ENCODE data around the gene TTLL13. TPM values are rescaled to one million over a fixed set of nuclear protein-coding genes. Genes with fewer than 3 reads are reported as not detected.

The TTLL13 gene
- total and polyA plus RNA-seq, 9 of the 15 experiments (the other 6 are each of a cell fraction or from before 2014, with no cell fraction given): 0.05 to 0.24 (median 0.11) TPM; not detected in 1

DNA sequence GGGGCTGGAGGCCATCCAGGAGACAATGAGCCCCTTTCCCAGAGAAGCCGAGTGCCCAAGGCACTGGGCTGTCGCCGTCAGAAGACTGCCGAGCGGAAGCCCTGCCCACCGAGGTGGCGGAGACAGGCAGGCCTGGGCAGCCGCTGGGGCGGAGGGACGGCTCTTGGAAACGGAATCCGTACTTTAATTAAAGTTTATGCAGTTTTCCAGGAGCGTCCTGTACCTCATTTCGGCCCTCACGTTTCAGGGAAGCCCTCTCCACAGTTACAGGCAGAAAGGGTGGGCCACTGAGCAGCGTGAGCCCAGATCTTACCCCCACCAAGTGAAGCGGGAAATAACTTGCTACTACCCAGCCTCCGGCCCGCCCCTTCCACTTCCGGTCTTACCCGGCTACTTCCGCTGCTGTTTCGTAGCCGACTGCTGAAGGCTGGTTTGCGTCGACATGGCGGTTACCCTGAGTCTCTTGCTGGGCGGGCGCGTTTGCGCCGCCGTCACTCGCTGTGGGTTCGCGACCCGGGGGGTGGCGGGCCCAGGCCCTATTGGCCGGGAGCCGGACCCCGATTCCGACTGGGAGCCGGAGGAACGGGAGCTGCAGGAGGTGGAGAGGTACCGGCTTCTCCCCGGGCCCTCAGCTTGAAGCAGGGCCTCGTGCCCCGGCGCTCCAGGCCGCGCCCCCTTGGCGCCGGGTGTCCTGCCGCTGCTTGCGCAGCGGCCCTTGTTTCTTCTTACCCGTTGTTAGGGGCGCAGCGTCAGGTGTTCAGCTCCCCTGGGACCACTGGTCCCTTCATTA, 16.1 kb downstream of the TTLL13 start, which contains the start of gene NGRN (continued):
- no peak for TF ChIP-seq E2F5 (CRISPR knock-in tag; IDR thresholded peaks at IDR 0.05)
- no peak for TF ChIP-seq ZNF184 (CRISPR knock-in tag; IDR thresholded peaks at IDR 0.05)
- no peak for TF ChIP-seq RBM17 (IDR thresholded peaks at IDR 0.05; ENCODE audit: borderline replicate concordance, low read depth, low read length)
- TF ChIP-seq ZNF778 (CRISPR knock-in tag; IDR thresholded peaks at IDR 0.05): no peak
- TF ChIP-seq ZNF134 (CRISPR knock-in tag; conservative IDR thresholded peaks at IDR 0.05): no peak
- no peak for TF ChIP-seq CSDE1 (IDR thresholded peaks at IDR 0.05)
- TF ChIP-seq DACH1 (IDR thresholded peaks at IDR 0.05; ENCODE audit: partially characterized antibody): no peak
- TF ChIP-seq TAF9B (IDR thresholded peaks at IDR 0.05; ENCODE audit: partially characterized antibody): peak; percentile 95
- TF ChIP-seq ATF7 (IDR thresholded peaks at IDR 0.05): peak; percentile 67
- 0 out of 2 replicates have a peak, but pooled peaks have one; percentile 18 for TF ChIP-seq ZNF583 (CRISPR knock-in tag; IDR thresholded peaks at IDR 0.05)
- TF ChIP-seq ZNF584 (CRISPR knock-in tag; IDR thresholded peaks at IDR 0.05; ENCODE audit: low read depth): no peak
- TF ChIP-seq, protein P1, sequence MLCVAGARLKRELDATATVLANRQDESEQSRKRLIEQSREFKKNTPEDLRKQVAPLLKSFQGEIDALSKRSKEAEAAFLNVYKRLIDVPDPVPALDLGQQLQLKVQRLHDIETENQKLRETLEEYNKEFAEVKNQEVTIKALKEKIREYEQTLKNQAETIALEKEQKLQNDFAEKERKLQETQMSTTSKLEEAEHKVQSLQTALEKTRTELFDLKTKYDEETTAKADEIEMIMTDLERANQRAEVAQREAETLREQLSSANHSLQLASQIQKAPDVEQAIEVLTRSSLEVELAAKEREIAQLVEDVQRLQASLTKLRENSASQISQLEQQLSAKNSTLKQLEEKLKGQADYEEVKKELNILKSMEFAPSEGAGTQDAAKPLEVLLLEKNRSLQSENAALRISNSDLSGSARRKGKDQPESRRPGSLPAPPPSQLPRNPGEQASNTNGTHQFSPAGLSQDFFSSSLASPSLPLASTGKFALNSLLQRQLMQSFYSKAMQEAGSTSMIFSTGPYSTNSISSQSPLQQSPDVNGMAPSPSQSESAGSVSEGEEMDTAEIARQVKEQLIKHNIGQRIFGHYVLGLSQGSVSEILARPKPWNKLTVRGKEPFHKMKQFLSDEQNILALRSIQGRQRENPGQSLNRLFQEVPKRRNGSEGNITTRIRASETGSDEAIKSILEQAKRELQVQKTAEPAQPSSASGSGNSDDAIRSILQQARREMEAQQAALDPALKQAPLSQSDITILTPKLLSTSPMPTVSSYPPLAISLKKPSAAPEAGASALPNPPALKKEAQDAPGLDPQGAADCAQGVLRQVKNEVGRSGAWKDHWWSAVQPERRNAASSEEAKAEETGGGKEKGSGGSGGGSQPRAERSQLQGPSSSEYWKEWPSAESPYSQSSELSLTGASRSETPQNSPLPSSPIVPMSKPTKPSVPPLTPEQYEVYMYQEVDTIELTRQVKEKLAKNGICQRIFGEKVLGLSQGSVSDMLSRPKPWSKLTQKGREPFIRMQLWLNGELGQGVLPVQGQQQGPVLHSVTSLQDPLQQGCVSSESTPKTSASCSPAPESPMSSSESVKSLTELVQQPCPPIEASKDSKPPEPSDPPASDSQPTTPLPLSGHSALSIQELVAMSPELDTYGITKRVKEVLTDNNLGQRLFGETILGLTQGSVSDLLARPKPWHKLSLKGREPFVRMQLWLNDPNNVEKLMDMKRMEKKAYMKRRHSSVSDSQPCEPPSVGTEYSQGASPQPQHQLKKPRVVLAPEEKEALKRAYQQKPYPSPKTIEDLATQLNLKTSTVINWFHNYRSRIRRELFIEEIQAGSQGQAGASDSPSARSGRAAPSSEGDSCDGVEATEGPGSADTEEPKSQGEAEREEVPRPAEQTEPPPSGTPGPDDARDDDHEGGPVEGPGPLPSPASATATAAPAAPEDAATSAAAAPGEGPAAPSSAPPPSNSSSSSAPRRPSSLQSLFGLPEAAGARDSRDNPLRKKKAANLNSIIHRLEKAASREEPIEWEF (CRISPR knock-in tag; IDR thresholded peaks at IDR 0.05): no peak
- no peak for TF ChIP-seq PREB (CRISPR knock-in tag; IDR thresholded peaks at IDR 0.05)
- peak; percentile 29; the same call in 1 of the 2 replicates for TF ChIP-seq JUND (IDR thresholded peaks at IDR 0.05; ENCODE audit: borderline replicate concordance, low read depth, low read length)
- no peak for TF ChIP-seq JUND (tag; IDR thresholded peaks at IDR 0.05; ENCODE audit: borderline replicate concordance, low read depth, low read length)

Measured in K562 (cell line).